Right lobe of liver (tissue), 6 donors: ENCODE results near the gene EML2. TPM values are rescaled to one million over a fixed set of nuclear protein-coding genes. Genes with fewer than 3 reads are reported as not detected.

Experiments
- ATAC-seq, 4 donors: fragments of 200-7000 bp; cut with Tn5 transposase; one replicate each; pipeline ENCODE4 v1.9.1; 2020; ENCODE audit warnings: mild to moderate bottlenecking in 4 of 4, moderate library complexity in 4 of 4
- DNase-seq, 3 donors: peaks; one replicate each; pipeline ENCODE4 v3.0.0-alpha.2; 2020
- H3K27ac ChIP-seq, 3 donors: fragments of 200-600 bp; one replicate each; pipeline ENCODE4 v1.8.0; 2022
- H3K27me3 ChIP-seq, 2 donors: fragments of 200-600 bp; one replicate each; pipeline ENCODE4 v1.8.0; 2022
- H3K36me3 ChIP-seq, 4 donors: fragments of 200-600 bp; sonication (generic) in 1 of 4; one replicate each; pipeline versions ENCODE4 v1.5.1 to v1.8.0; 2017 to 2022; ENCODE audit warnings: control low read depth in 1 of 4
- H3K4me1 ChIP-seq, 4 donors: fragments of 200-600 bp; sonication (generic) in 1 of 4; one replicate each; pipeline versions ENCODE4 v1.5.1 to v1.8.0; 2017 to 2022; ENCODE audit warnings: control low read depth in 1 of 4
- H3K4me3 ChIP-seq, 3 donors: fragments of 200-600 bp; one replicate each; pipeline ENCODE4 v1.8.0; 2022
- H3K9me3 ChIP-seq, 4 donors: fragments of 200-600 bp; sonication (generic) in 1 of 4; one replicate each; pipeline versions ENCODE4 v1.5.1 to v1.8.0; 2017 to 2022; ENCODE audit warnings: control low read depth in 1 of 4
- POLR2A ChIP-seq: fragments of 450-650 bp; IDR thresholded peaks from one replicate; pipeline ENCODE4 v1.6.1; 2017; ENCODE audit warnings: antibody characterized with exemption, mild to moderate bottlenecking
- WGBS: methylation state at CpG from one replicate; pipeline ENCODE4 v1.1.6; 2018; ENCODE audit warnings: low coverage, low lambda C conversion rate; ENCODE audit not compliant: insufficient coverage; ENCODE audit errors: missing lambda C conversion rate; 5-methylcytosine and 5-hydroxymethylcytosine counted together
- intact Hi-C, 2 donors: fragments of 100-400 bp; cut with DNase I; formaldehyde crosslinking; loops; one replicate each; pipeline versions ENCODE4 v1.11.2 to v1.14.1; 2022
- total RNA-seq, 6 experiments: library from RNA; depleted of rRNA in 2 of 6; stranded (reverse); fragments of >200 nt in 2 of 6; fragmentation: NEBNext Ultra II Directional in 3 of 6; extraction: Animal tissue kit (Norgen Biotek cat#: 25700) in 3 of 6; gene quantifications; one replicate each; pipeline versions ENCODE4 v1.1.0 to v1.2.4, GENCODE V29; 2016 to 2023
- TF ChIP-seq, protein P1 (sequence below), 4 donors: fragments of 200-600 bp in 3 of 4; fragments of 450-650 bp in 1 of 4; IDR thresholded peaks; one replicate each; pipeline versions ENCODE4 v1.5.1 to v1.8.0; 2016 to 2022; ENCODE audit warnings: antibody characterized with exemption in 4 of 4, mild to moderate bottlenecking in 2 of 4
- donor health status: DM: no; HTN: yes; CAD: no.
- donor health status: DM: no; HTN: no; CAD: no.
- donor health status: DM: no; HTN: no; CAD: no.
- donor health status: DM: no; HTN: yes; CAD: no.
- donor health status: DM: no; HTN: yes; CAD: no.

Gene EML2
- total RNA-seq, 6 experiments from 2014 or later = 12.6 to 19.7 (median 13.8) TPM

GRCh38 chr19:45571457-45572220, 67.6 kb downstream of the EML2 start:
- ATAC-seq = no peak
- intact Hi-C loops = loop anchor here in 1 of 2 donors (10.0 kb wide), 1 partner anchor 47 kb away; no protein-coding TSS in a partner anchor

DNA sequence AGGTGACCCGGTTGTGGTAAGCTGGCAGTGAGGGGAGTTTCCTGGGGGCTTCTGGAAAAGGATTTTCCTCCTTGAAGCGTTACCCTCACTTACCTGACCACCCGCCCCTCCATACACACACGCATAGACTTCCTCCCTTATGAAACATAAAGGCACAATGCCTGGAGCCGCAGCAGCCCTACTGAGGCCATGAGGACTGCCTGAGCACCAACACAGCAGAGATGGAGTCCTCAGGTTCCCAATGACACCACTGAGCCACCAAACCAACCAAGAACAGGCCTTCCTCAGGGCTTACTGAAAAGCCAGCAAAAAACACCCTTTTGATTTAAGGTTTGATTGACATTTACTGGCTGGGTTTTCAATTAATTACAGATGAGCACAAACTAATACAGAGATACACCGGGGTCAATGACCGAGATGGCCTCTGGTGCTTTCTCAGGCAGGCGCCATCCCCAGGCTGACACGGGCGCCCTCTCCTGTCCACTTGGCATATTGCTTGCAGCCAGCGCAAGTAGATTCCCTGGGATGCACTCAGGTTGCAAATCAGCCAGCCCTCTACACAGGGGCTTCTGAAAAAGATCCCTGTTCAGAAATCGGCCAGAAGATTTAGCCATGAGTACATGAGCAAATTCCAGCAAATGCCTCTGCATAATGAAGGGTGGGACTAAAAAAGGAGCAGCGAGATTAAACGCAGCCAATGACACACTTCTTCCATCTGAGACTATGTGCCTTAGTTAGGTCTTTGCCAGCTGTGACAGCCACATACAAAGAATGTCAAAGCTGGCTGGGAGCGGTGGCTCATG, 69.4 kb downstream of the EML2 start:
- no peaks in the 10 kb centered on the region for H3K36me3 ChIP-seq
- ATAC-seq = peak; percentile 92 to 99 (median 95)
- no peaks in the 10 kb centered on the region for H3K9me3 ChIP-seq
- peak overlapping the region in 2 of 3 donors; percentile 32 to 34 for H3K27ac ChIP-seq
- no peaks in the 10 kb centered on the region for H3K27me3 ChIP-seq
- TF ChIP-seq, protein P1, sequence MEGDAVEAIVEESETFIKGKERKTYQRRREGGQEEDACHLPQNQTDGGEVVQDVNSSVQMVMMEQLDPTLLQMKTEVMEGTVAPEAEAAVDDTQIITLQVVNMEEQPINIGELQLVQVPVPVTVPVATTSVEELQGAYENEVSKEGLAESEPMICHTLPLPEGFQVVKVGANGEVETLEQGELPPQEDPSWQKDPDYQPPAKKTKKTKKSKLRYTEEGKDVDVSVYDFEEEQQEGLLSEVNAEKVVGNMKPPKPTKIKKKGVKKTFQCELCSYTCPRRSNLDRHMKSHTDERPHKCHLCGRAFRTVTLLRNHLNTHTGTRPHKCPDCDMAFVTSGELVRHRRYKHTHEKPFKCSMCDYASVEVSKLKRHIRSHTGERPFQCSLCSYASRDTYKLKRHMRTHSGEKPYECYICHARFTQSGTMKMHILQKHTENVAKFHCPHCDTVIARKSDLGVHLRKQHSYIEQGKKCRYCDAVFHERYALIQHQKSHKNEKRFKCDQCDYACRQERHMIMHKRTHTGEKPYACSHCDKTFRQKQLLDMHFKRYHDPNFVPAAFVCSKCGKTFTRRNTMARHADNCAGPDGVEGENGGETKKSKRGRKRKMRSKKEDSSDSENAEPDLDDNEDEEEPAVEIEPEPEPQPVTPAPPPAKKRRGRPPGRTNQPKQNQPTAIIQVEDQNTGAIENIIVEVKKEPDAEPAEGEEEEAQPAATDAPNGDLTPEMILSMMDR (IDR thresholded peaks at IDR 0.05) = peak; percentile 81 to 90 (median 86)
- TF ChIP-seq POLR2A = no peak
- peaks cover 0 to 15% (median 3%) of the 10 kb centered on the region in 4 donors for H3K4me1 ChIP-seq
- H3K4me3 ChIP-seq = no peak overlapping the region
- peak; percentile 76 to 83 (median 82) for DNase-seq
- intact Hi-C loops = loop anchor here (5.0 to 10.0 kb wide), 2 partner anchors 45 to 48 kb away; no protein-coding TSS in a partner anchor
- 18% methylated on average over 9 of the region's 15 CpGs for WGBS

More at GRCh38 chr19:45571457-45572220, 67.6 kb downstream of the EML2 start:
- DNase-seq = no peak
- 88% methylated on average over 8 of the region's 8 CpGs for WGBS
- H3K36me3 ChIP-seq = no peaks in the 10 kb centered on the region
- no peak for TF ChIP-seq POLR2A
- TF ChIP-seq, protein P1 (IDR thresholded peaks at IDR 0.05) = no peak
- no peaks in the 10 kb centered on the region for H3K27me3 ChIP-seq
- peaks cover 0 to 26% (median 4%) of the 10 kb centered on the region in 4 donors for H3K4me1 ChIP-seq
- H3K4me3 ChIP-seq = no peak overlapping the region
- H3K9me3 ChIP-seq = no peaks in the 10 kb centered on the region
- H3K27ac ChIP-seq = no peak overlapping the region

DNA sequence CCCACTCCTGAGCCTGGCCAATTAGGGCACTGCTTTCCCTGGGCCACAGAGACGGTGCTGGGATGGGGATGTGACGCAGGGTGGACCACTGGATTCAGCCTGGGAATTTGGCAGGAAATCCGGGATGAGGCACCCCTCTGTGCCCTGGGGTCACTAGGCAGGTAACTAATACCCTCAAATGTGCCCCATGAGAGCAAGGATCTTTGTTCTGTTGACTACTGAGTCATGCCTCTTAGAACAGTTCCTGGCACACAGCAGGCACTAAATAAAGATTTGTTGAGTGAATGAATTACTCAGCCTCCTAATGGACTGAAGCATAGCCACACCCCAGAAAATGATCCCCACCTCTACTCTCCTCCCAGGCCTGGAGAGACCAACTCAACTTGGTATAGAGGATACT, 70.5 kb downstream of the EML2 start:
- Histone ChIP-seq H3K4me1 (peaks cover 0 to 14% (median 3%) of the 10 kb centered on the region in 4 donors), H3K27ac (peak overlapping the region in 2 of 3 donors; percentile 34 to 48), H3K9me3 (no peaks in the 10 kb centered on the region), H3K27me3 (no peaks in the 10 kb centered on the region), H3K36me3 (no peaks in the 10 kb centered on the region), H3K4me3 (no peak overlapping the region)
- intact Hi-C loops = loop anchor here in 1 of 2 donors (5.0 kb wide), 1 partner anchor 46 kb away; no protein-coding TSS in a partner anchor
- WGBS = 63% methylated on average over 1 of the region's 3 CpGs
- ATAC-seq (peak; percentile 54 to 84 (median 67)), DNase-seq (no peak)
- no peak for TF ChIP-seq POLR2A
- TF ChIP-seq, protein P1 (IDR thresholded peaks at IDR 0.05) = no peak

GRCh38 chr19:45567609-45568008, 71.6 kb downstream of the EML2 start:
- 96% methylated on average over 2 of the region's 2 CpGs for WGBS
- Histone ChIP-seq H3K27me3 (no peaks in the 10 kb centered on the region), H3K27ac (no peak overlapping the region), H3K4me1 (peaks cover 0 to 14% (median 3%) of the 10 kb centered on the region in 4 donors), H3K4me3 (no peak overlapping the region), H3K9me3 (no peaks in the 10 kb centered on the region), H3K36me3 (no peaks in the 10 kb centered on the region)
- DNase-seq (no peak), ATAC-seq (no peak)
- intact Hi-C loops = loop anchor here in 1 of 2 donors (5.0 kb wide), 1 partner anchor 45 kb away; no protein-coding TSS in a partner anchor
- TF ChIP-seq, protein P1 (IDR thresholded peaks at IDR 0.05) = no peak
- no peak for TF ChIP-seq POLR2A
